ENCODE results near the gene EML6. TPM values are rescaled to one million over a fixed set of nuclear protein-coding genes. Genes with fewer than 3 reads are reported as not detected.
A peak's percentile ranks its signal among the peaks of the same experiment; 100 is the strongest.

Gene EML6
- total and polyA plus RNA-seq, 2 experiments from 2014 or later, result 2.7 to 6.2 TPM

- TF ChIP-seq ZNF462 (CRISPR knock-in tag; IDR thresholded peaks at IDR 0.05) (no peak), ZNF331 (CRISPR knock-in tag; IDR thresholded peaks at IDR 0.05; ENCODE audit: low read depth) (no peak)
Observed at GRCh38 chr2:54720563-54720962, 2.9 kb upstream of the EML6 start (continued).

DNA sequence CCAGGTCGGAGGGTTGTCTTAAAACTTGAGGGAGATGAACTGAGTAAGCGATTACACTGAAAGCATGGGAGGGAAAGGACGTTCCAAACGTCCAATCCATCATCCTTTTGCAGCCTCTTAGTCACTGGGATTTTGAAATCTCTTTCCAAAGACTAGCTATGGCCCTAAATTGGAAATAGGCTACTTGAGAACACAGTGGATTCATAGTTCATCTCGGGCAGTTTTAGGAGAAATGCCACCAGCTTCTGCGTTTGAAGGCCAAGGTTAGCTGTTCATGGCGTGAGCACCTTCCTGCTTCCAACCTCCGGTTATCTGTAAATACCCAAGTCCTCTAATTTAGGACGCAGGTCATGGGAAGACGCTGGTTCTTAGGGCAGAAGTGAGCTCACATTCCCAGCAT lies 821 bp upstream of the EML6 start:
- Histone ChIP-seq H3K4me2 (peak overlapping the region; percentile 92), H3K4me1 (ENCODE audit: insufficient read depth) (peaks cover 6% of the 10 kb centered on the region), H3K9me2 (ENCODE audit: insufficient read depth) (no peaks in the 10 kb centered on the region), H3F3A (replicated peaks; ENCODE audit: low read depth) (peaks cover 3% of the 10 kb centered on the region; the same call in 1 of the 2 replicates), H4K20me1 (replicated peaks; ENCODE audit: insufficient read depth) (no peaks in the 10 kb centered on the region; the same call in 1 of the 2 replicates), H3K27me3 (ENCODE audit: insufficient read depth) (peaks cover 40% of the 10 kb centered on the region), H2AFZ (peak overlapping the region; percentile 97), H3K79me2 (replicated peaks; ENCODE audit: insufficient read depth) (no peaks in the 10 kb centered on the region), H3K4me3 (peak overlapping the region; percentile 81), H3K27ac (ENCODE audit: low read depth) (no peak overlapping the region), H3K36me3 (ENCODE audit: insufficient read depth) (no peaks in the 10 kb centered on the region)
- H3K27me3 Mint-ChIP-seq (ENCODE audit: insufficient read depth, low read depth, poor library complexity), result peaks cover 36% of the 10 kb centered on the region
- ATAC-seq (peak; percentile 1; the same call in 1 of the 3 replicates), DNase-seq (ENCODE audit: low spot score) (peak; percentile 30)
- H3K4me3 Mint-ChIP-seq, result peak overlapping the region; percentile 82
- peak overlapping the region; percentile 71; the same call in 1 of the 2 replicates for H3K27ac Mint-ChIP-seq
- H3K9me3 Mint-ChIP-seq, result no peaks in the 10 kb centered on the region
- H3K36me3 Mint-ChIP-seq (ENCODE audit: low read depth), result no peaks in the 10 kb centered on the region; the same call in 2 of the 3 replicates
- peaks cover 6% of the 10 kb centered on the region for H3K4me1 Mint-ChIP-seq
- TF ChIP-seq JUNB (IDR thresholded peaks at IDR 0.05; ENCODE audit: unreplicated experiment) (no peak), REST (IDR thresholded peaks at IDR 0.05; ENCODE audit: unreplicated experiment) (no peak), EZH2phosphoT487 (IDR thresholded peaks at IDR 0.05; ENCODE audit: unreplicated experiment) (no peak), ZNF331 (CRISPR knock-in tag; IDR thresholded peaks at IDR 0.05; ENCODE audit: low read depth) (no peak), EZH2 (IDR thresholded peaks at IDR 0.05; ENCODE audit: low read depth, unreplicated experiment) (no peak), CREB1 (CRISPR knock-in tag; IDR thresholded peaks at IDR 0.05; ENCODE audit: low read depth) (no peak)

All from GM23338 (cell line).